OCI-LY7 (cell line): ENCODE measurements around the gene DENND2A. TPM values are rescaled to one million over a fixed set of nuclear protein-coding genes. Genes with fewer than 3 reads are reported as not detected.
"Not testable (repeated sequence)": the region's sequence is repeated elsewhere in the genome, so short reads cannot be mapped to it uniquely, and the experiment has no call there.

Source experiments
- BruUV-seq: library from RNA; stranded (reverse); fragments of 400-500 nt; replicated peaks from 2 replicates; lab custom pipeline; 2021; lab: Mats Ljungman, UMichigan
- CTCF ChIA-PET: fragments of 300-600 bp; sonication (Branson Sonifier 250); formaldehyde crosslinking; loops from one replicate; lab custom pipeline; 2022; ENCODE audit warnings: antibody characterized with exemption; ENCODE audit not compliant: unreplicated experiment; lab: Charles Lee
- POLR2A ChIA-PET: fragments of 300-600 bp; sonication (Branson Sonifier 250); formaldehyde crosslinking; loops from one replicate; lab custom pipeline; 2022; ENCODE audit warnings: antibody characterized with exemption; lab: Charles Lee
- DNase-seq: peaks from one replicate; pipeline ENCODE4 v3.0.0-alpha.2; 2015; ENCODE audit warnings: low spot score
- H2AFZ ChIP-seq: fragments of 200-600 bp; sonication (generic), shearing (Covaris generic); 2 replicates; pipeline ENCODE4 v1.6.1; 2014; ENCODE audit warnings: mild to moderate bottlenecking, antibody characterized with exemption, low read length, moderate library complexity
- H3K27ac ChIP-seq: fragments of 200-600 bp; sonication (generic); 2 replicates; pipeline ENCODE4 v1.5.1; 2014; ENCODE audit warnings: mixed run types, low read depth, mild to moderate bottlenecking, moderate library complexity, low read length, inconsistent platforms; ENCODE audit not compliant: poor library complexity, severe bottlenecking
- H3K36me3 ChIP-seq: fragments of 200-600 bp; sonication (generic); 2 replicates; pipeline ENCODE4 v1.6.1; 2014; ENCODE audit warnings: mild to moderate bottlenecking, antibody characterized with exemption, low read length, moderate library complexity, mixed read lengths; ENCODE audit not compliant: insufficient read depth
- H3K4me1 ChIP-seq: fragments of 200-600 bp; sonication (generic); 2 replicates; pipeline ENCODE4 v1.5.1; 2014; ENCODE audit warnings: mild to moderate bottlenecking, low read length; ENCODE audit not compliant: insufficient read depth, poor library complexity, severe bottlenecking
- H3K4me2 ChIP-seq: fragments of 200-600 bp; sonication (generic); 2 replicates; pipeline ENCODE4 v1.6.1; 2014; ENCODE audit warnings: mild to moderate bottlenecking, low read length
- H3K4me3 ChIP-seq: fragments of 200-600 bp; sonication (generic); 2 replicates; pipeline ENCODE4 v1.5.1; 2014; ENCODE audit warnings: mild to moderate bottlenecking, low read depth, low read length; ENCODE audit not compliant: poor library complexity, severe bottlenecking
- H3K79me2 ChIP-seq: fragments of 200-600 bp; sonication (generic); 2 replicates; pipeline ENCODE4 v1.6.1; 2016; ENCODE audit warnings: low read depth, mild to moderate bottlenecking, low read length, moderate library complexity, mixed read lengths; ENCODE audit not compliant: insufficient read depth
- H3K9me2 ChIP-seq: fragments of 200-600 bp; sonication (generic); 2 replicates; pipeline ENCODE4 v1.6.1; 2016; ENCODE audit warnings: mild to moderate bottlenecking, low read length, mixed read lengths; ENCODE audit not compliant: insufficient read depth
- H3K9me3 ChIP-seq: fragments of 200-600 bp; sonication (generic); 2 replicates; pipeline ENCODE4 v1.6.1; 2014; ENCODE audit warnings: mild to moderate bottlenecking, mixed run types, low read length, mixed read lengths
- H4K20me1 ChIP-seq: fragments of 200-600 bp; sonication (generic); 2 replicates; pipeline ENCODE4 v1.6.1; 2014; ENCODE audit warnings: mild to moderate bottlenecking, antibody characterized with exemption, low read length, moderate library complexity, mixed read lengths; ENCODE audit not compliant: insufficient read depth
- EZH2phosphoT487 ChIP-seq: fragments of 200-600 bp; sonication (generic); IDR thresholded peaks from 2 replicates; pipeline ENCODE4 v1.6.1; 2018; ENCODE audit warnings: low read depth, borderline replicate concordance, mild to moderate bottlenecking, mixed run types, antibody characterized with exemption, low read length, moderate library complexity, mixed read lengths
- intact Hi-C: fragments of 100-400 bp; cut with micrococcal nuclease; formaldehyde crosslinking; loops from one replicate; pipeline ENCODE4 v1.10.0; 2022; ENCODE audit not compliant: unreplicated experiment
- total RNA-seq, 2 experiments: library from RNA; depleted of rRNA in 1 of 2; stranded (reverse); fragments of >200 nt in 1 of 2; shearing (Covaris generic) in 1 of 2; gene quantifications; 2 replicates each; pipeline ENCODE4 v1.2.3, GENCODE V29; 2014 to 2022
- TF ChIP-seq, protein P1 (sequence below): fragments of 200-600 bp; sonication (generic); conservative IDR thresholded peaks from 2 replicates; pipeline ENCODE4 v1.5.1; 2014; ENCODE audit warnings: mild to moderate bottlenecking, antibody characterized with exemption, low read length, moderate library complexity, mixed read lengths

Gene DENND2A
- total RNA-seq, 2 experiments from 2014 or later, result 0.13 to 0.35 TPM

DNA sequence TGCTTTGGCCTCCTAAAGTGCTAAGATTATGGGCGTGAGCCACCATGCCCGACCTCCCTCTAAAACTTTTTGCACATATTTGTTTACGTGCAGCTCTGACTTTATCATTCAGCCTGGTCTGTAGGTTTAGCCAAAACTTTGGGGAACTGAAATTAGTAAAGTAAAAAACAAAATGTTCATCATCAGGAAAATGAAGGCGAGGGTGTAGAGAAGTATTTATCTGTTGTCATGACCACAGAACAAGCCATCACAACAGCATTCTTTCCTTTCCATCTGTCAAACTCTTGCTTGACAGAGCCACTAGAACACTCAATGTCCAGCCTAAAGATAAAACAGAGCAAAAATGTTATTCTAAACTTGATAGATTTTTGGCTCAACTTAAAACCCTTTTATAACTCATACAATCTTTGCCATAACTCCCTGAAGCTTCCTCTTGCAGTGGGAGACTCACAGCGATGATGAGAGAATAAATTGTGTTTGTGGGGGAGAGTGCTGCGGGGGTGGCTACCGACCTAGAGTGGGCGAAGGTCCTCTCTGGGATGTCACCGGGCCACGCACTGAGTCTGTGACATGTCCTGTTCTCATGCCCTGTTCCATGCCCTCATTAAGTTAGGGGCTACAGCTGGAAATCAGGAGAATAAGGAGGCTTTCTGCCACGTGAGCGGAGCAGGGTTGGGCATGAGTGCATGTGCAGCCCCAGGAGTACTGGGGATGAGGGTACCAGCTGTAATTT is 102.7 kb downstream of the DENND2A start:
- Histone ChIP-seq H2AFZ (no peak overlapping the region), H3K79me2 (no peaks in the 10 kb centered on the region), H3K27ac (no peak overlapping the region), H3K9me2 (no peaks in the 10 kb centered on the region), H3K9me3 (no peaks in the 10 kb centered on the region), H4K20me1 (no peaks in the 10 kb centered on the region), H3K4me1 (no peaks in the 10 kb centered on the region), H3K4me2 (no peak overlapping the region), H3K4me3 (no peak overlapping the region), H3K36me3 (no peaks in the 10 kb centered on the region)
- ChIA-PET CTCF (no interaction called here), POLR2A (no interaction called here)
- intact Hi-C loops, result no loop called here
- no peak for DNase-seq
- TF ChIP-seq, protein P1, sequence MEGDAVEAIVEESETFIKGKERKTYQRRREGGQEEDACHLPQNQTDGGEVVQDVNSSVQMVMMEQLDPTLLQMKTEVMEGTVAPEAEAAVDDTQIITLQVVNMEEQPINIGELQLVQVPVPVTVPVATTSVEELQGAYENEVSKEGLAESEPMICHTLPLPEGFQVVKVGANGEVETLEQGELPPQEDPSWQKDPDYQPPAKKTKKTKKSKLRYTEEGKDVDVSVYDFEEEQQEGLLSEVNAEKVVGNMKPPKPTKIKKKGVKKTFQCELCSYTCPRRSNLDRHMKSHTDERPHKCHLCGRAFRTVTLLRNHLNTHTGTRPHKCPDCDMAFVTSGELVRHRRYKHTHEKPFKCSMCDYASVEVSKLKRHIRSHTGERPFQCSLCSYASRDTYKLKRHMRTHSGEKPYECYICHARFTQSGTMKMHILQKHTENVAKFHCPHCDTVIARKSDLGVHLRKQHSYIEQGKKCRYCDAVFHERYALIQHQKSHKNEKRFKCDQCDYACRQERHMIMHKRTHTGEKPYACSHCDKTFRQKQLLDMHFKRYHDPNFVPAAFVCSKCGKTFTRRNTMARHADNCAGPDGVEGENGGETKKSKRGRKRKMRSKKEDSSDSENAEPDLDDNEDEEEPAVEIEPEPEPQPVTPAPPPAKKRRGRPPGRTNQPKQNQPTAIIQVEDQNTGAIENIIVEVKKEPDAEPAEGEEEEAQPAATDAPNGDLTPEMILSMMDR, result no peak
- TF ChIP-seq EZH2phosphoT487, result no peak
- no TSS peak for BruUV-seq

GRCh38 chr7:140534743-140535142 is 105.9 kb downstream of the DENND2A start:
- H3K79me2 ChIP-seq, result no peaks in the 10 kb centered on the region
- H4K20me1 ChIP-seq, result no peaks in the 10 kb centered on the region
- H3K4me3 ChIP-seq, result no peak overlapping the region
- no peak overlapping the region for H2AFZ ChIP-seq
- H3K27ac ChIP-seq, result no peak overlapping the region
- TF ChIP-seq, protein P1, result no peak
- no peak for TF ChIP-seq EZH2phosphoT487
- H3K4me1 ChIP-seq, result no peaks in the 10 kb centered on the region
- no peaks in the 10 kb centered on the region for H3K36me3 ChIP-seq
- DNase-seq, result no peak
- no peaks in the 10 kb centered on the region for H3K9me3 ChIP-seq
- ChIA-PET POLR2A (interaction anchor here (0.5 kb wide), 1 partner anchor 948 kb away, joined by 3 read pairs; no protein-coding TSS in a partner anchor), CTCF (no interaction called here)
- intact Hi-C loops, result no loop called here
- H3K4me2 ChIP-seq, result no peak overlapping the region
- BruUV-seq, result no TSS peak
- H3K9me2 ChIP-seq, result no peaks in the 10 kb centered on the region

- TF ChIP-seq, protein P1, result no peak
- Histone ChIP-seq H3K9me2 (no peaks in the 10 kb centered on the region), H3K9me3 (no peaks in the 10 kb centered on the region), H3K4me2 (no peak overlapping the region), H3K27ac (no peak overlapping the region), H2AFZ (no peak overlapping the region), H3K79me2 (no peaks in the 10 kb centered on the region), H3K4me3 (no peak overlapping the region), H3K4me1 (no peaks in the 10 kb centered on the region), H3K36me3 (no peaks in the 10 kb centered on the region), H4K20me1 (no peaks in the 10 kb centered on the region)
- BruUV-seq, result no TSS peak
- intact Hi-C loops, result no loop called here
- ChIA-PET CTCF (no interaction called here), POLR2A (interaction anchor here (0.6 to 0.7 kb wide), 2 partner anchors 90 to 267 kb away, joined by 3 to 4 read pairs; no protein-coding TSS in a partner anchor)
- no peak for DNase-seq
Measured at GRCh38 chr7:140533394-140533872, 107.2 kb downstream of the DENND2A start.

DNA sequence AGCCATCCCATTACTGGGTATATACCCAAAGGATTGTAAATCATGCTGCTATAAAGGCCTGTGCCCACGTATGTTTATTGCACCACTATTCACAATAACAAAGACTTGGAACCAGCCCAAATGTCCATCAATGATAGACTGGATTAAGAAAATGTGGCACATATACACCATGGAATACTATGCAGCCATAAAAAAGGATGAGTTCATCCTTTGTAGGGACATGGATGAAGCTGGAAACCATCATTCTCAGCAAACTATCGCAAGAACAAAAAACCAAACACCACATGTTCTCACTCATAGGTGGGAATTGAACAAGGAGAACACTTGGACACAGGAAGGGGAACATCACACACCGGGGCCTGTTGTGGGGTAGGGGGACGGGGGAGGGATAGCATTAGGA is 111.2 kb downstream of the DENND2A start:
- CTCF ChIA-PET, intact Hi-C loops, POLR2A ChIA-PET: not testable (repeated sequence)

More for the DNA sequence above, 111.2 kb downstream of the DENND2A start:
- not testable (repeated sequence) for H3K4me3 ChIP-seq, H2AFZ ChIP-seq, BruUV-seq, H3K79me2 ChIP-seq, H3K4me1 ChIP-seq, H4K20me1 ChIP-seq, H3K27ac ChIP-seq, H3K9me2 ChIP-seq, DNase-seq, H3K36me3 ChIP-seq, H3K9me3 ChIP-seq, H3K4me2 ChIP-seq
